NCI-H2227 treated with DMSO at 0.1 percent for 48 hours (cell line): ENCODE results near the gene ABHD12.
"Not testable (repeated sequence)": the region's sequence is repeated elsewhere in the genome, so short reads cannot be mapped to it uniquely, and the experiment has no call there.

ENCODE experiments used
- DNase-seq: peaks from one replicate; lab custom pipeline; 2025; lab: John Stamatoyannopoulos, UW

The ABHD12 gene

DNA sequence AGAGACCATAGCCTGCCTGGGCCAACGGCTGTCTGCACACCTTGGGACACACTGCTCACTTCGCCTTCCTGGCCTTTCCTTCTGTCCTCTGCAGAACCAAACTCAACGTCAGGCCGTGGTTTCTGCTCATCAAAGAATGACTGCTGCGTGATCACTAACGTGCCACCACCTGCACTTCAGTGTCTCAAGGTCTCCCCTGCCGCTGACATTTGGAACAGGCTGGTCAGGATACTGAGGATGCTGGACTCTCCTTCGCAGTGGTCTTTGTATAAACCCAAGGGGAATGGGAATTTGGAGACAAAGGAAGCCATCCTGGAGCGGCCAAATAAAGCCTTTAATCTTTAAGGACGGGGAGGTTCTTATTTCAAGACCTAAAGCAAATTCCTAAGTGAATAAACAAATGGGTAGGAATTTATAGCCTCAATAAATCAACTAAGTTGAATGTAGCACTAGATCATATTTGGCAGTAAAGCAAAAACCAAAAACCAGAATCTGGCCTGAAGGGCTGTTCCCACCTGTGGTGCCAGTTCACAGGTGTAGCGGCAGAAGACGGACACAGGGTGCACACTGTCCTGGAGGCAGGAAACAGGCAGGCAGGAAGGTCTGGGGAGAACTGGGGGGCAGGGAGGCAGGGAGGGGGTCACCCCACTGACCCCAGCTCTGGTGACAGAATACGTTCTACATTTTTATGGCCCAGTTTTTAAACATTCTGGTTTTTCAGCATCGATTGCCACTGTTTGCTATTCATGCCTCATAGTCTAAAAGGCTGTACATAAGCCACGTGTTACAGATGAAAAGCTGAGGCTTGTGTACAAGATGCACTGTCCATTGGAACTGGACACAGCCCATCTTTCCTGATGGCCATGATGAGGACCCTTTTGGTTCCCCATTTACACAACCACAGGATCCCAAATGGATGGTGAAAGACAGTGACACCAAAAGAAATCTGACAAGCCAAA lies 36.6 kb downstream of the ABHD12 start:
- no peak for DNase-seq

DNA sequence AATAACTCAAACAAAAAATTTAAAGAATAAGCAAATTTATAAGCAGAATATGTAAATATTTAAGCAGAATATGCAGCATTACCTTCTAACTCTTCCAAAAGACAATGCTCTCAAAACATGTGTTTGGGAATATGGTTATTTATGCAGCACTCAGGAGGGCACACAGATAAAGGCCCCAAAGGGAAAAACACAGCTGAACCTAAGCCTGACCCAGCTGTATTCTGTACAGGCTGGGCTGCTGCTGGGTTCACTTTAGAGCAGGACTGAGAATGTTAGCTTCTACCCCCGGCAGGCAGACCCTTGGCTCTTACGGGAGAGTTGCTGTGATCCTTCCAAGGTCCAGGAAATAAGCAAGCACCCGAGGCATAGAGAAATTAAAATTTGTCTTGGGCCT lies 37.3 kb downstream of the ABHD12 start:
- DNase-seq, result no peak

DNA sequence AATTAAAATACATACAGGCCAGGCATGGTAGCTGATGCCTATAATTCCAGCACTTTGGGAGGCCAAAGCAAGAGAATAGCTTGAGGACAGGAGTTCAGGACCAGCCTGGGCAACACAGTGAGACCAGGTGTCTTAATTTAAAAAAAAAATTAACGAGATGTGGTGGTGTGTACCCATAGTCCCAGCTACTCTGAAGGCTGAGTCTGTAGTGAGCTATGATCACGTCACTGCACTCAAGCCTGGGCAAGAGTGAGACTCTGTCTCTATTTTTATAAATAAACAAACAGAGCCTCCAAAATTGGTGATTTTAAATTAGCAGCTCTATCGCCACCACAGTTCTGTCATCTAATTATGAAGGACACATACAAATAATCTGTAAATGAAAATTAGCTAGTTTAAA lies 37.9 kb downstream of the ABHD12 start:
- no peak for DNase-seq

DNA sequence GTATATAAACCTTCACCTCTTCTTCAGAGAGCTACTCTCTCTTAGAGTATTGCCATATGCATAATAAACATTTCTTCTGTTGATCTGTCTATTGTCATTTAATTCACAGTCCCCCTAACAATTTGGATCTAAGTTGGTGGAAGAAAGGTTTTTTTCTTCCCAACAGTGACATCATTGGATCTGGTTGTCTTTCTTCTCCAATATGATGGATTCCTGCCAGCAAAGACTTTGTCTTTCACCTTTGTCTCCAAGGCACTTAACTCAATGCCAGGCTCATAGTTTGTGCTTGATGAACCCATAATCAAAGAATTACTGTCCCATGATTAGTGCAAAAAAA lies 39.6 kb downstream of the ABHD12 start:
- DNase-seq, result no peak

DNA sequence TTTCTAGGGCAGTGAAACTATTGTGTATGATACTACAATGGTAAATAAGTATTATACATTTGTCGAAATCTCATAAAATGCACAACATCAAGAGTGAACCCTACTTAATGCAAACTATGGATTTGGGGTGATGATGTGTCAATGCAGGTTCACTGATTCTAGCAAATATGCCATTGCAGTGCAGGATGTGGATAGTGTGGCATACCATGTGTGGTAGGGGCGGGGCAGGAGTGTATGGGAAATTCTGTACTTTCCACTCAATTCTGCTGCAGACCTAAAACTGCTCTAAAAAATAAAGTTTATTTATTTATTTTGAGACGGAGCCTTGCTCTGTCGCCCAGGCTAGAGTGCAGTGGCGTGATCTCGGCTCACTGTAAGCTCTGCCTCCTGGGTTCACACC lies 44.3 kb downstream of the ABHD12 start:
- DNase-seq, result no peak

DNA sequence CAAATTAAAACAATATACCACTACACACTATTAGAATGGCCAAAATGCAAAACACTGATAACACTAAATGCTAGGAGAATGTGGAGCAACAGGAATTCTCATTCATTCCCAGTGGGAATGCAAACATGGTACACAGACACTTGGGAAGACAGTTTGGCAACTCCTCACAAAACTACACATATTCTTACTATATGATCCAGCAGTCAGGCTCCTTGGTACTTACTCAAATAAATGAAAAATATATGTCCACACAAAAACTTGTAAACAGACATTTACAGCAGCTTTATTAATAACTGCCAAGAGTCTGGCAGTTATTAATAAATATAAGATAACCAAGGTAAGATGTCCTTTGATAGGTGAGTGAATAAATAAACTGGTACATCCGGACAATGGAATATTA lies 44.9 kb downstream of the ABHD12 start:
- no peak for DNase-seq

DNA sequence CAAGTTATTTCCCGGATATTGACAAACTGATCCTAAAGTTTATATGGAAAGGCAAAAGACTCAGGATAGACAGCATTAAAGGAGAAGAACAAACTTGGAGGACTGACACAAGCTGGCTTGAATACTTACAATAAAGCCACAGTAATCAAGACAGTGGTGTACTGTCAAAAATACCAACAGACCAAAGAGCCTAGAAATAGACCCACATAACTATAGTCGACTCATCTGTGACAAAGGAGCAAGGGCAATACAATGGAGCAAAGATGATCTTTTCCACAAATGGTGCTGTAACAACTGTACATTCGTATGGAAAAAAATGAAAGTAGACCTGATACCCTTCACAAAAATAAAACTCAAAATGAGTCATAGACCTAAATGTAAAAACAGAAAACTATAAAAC lies 46.0 kb downstream of the ABHD12 start:
- DNase-seq, result no peak

DNA sequence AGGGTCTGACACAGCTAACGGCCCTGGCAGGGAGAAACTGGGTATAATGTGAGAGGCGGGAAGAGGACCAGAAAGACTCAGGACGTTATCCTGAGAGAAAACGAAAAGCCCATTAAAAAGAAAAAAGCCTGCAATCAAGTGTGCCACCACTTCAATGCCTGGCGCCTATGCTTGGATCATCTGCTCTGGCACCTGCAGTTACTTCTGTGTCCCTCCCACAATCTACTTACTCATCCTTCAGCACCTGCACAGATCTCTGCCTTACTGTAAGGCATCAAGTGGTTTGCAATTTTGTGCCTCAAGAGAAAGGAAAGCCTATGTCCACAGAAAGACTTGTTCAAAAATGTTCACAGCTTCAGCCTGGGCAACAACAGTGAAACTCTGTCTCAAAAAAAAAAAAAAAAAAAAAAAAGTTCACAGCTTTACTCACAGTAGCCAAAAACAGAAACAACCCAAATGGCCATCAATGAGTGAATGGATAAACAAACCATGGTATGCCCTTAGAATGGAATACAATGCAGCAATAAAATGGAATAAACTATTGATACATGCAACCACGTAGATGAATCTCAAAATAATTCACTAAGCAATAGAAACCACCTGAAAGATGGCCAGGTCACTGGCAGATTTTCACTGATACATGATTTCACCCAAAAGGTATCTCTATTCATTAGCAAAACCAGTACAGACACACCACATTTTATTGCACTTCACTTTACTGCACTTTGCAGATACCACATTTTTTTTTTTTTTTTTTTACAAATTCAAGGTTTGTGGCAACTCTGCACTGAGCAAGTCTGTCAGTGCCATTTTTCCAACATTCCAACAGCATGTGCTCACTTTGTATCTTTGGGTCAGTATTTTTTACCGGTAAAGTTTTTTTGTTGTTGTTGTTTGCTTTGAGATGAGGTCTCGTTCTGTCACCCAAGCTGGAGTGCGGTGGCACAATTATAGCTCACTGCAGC lies 48.6 kb downstream of the ABHD12 start:
- DNase-seq, result peak; percentile 19

DNA sequence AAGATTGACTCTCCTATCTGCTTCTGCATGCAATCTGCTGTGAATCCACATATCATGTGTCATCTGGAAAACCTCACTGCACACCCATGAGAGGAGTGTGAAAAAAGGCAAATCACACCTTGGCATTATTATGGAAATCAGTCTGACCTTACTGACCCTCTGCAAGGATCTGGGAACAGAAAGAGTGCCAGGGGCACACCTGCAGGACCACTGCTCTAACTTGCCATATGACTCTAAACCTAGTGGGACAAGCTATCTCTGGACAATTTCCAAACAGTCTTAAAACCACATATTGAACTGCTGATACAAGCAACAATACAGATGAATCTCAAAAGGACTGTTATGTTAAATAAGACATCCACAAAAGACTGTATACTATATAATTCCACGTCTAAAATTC lies 50.3 kb downstream of the ABHD12 start:
- no peak for DNase-seq

DNA sequence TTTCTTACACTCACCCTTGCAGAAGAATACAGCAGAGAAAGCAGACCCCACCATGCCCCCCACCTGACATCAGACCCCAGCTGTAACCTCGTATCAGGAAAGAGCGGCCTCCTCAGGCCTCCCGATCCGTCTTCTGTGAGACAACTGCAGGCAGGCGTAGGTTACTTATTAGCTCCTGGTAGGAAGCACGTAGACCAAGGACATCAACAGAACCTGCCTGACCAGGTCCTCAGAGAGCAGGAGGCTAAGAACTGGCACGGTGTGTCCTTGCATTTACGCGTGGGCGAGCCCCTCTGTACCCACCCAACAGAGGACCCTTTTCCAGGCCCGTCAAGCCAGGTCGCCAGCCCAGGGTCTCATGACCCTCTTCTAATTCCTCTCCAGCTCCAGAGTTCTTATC lies 51.0 kb downstream of the ABHD12 start:
- DNase-seq, result no peak

DNA sequence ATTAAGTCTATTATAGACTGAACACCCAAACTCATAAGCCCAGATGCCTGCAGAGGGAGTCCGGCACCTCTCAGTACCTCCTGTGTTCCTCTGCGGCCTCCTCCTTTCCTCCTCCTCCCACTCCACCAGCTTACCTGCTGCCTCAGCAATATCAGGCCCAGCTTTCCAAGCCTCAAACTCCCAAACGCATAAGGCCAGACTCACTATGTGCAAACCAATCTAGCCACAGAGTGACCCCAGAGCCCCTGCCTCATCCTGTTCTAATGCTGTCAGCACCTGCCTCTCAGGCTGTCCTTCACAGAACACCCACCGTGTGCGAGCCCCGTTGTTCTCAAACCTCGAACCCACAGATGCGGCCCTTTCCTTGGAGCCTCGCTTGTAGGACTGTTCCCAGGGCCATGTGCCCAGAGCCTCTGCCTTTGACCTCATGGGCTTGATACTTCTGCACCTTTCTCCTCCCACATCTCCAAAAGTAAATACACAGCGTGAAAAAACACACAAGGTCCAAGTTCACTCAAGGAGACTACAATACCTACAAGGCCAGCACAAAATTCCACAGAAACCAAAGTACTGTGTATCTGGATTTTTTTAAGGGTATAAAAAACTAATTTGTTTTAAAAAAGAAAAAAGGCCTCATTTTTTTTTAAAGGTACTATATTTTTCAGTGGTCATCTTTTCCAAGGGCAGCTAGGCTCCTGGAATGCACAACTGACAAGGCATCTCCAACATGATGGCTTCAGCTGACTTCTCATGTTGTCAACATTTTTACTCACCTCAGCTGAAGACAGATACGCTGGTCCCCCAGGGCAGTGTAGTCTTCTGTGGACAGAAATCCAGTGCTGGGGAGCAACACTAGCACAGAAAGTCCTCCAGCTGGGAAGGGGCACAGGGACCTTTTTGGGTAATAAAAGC lies 52.3 kb downstream of the ABHD12 start:
- no peak for DNase-seq

DNA sequence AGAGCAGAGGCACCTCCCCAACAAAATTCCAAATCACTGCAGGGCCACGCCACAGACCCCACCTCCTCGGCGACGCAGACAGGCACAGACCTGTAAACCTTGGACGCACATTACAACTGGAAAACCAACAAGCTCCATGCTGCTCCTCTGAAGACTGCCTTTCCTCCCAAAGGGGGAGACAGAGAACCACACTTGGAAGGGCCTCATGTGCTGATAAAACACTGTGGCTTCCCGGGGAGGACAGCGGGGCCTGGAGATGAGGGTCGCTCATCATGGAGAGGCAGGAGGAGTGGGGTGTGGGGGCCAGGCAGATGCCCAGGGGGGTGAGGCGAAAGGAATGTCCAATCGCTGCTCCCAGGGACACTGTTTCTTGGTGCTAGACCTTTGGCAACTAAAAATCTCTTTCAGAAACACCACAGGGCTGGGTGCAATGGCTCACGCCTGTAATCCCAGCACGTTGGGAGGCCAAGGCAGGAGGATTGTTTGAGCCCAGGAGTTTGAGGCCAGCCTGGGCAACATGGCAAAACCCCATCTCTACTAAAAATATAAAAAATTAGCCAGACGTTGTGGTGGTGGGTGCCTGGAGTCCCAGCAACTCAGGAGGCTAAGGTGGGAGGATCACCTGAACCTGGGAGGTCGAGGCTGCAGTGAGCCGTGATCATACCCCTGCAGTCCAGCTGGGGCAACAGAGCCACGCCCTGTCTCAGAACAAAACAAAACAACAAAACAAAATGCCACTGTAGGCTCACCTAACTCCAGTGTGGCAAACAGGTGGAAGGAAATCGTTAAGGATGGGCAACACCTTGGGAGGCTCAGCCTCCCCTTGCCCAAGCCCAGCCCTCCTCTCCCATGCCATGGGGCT lies 53.8 kb downstream of the ABHD12 start:
- DNase-seq, result peak; percentile 11

DNA sequence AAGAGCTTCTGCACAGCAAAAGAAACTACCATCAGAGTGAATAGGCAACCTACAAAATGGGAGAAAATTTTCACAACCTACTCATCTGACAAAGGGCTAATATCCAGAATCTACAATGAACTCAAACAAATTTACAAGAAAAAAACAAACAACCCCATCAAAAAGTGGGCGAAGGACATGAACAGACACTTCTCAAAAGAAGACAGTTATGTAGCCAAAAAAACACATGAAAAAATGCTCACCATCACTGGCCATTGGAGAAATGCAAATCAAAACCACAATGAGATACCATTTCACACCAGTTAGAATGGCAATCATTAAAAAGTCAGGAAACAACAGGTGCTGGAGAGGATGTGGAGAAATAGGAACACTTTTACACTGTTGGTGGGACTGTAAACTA lies 55.7 kb downstream of the ABHD12 start:
- not testable (repeated sequence) for DNase-seq

DNA sequence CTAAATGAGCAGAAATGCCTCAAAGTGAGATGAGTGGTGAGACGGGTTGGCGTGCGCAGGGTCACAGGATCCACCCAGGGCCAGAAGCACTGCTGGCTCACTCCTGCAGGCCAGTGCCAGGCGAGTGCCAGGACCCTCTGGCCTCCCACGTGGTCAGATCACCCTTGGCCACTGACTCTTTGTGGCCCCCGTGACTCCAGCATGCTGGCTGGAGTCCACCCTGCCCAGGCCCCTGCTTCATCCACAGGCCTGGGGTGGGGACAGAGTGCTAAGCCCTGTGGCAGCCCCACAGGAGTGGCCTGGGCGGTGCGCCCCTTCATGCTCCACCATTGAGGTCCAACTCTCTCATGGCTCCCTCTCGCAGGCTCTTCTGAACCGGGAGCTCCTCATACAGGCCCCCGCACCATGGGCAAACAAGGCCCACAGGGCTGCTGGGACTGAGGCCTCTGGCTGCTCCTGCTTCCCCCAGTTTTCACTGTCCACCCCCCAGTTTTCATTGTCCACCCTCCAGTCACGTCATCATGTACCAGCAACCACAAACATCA lies 61.6 kb downstream of the ABHD12 start:
- no peak for DNase-seq

DNA sequence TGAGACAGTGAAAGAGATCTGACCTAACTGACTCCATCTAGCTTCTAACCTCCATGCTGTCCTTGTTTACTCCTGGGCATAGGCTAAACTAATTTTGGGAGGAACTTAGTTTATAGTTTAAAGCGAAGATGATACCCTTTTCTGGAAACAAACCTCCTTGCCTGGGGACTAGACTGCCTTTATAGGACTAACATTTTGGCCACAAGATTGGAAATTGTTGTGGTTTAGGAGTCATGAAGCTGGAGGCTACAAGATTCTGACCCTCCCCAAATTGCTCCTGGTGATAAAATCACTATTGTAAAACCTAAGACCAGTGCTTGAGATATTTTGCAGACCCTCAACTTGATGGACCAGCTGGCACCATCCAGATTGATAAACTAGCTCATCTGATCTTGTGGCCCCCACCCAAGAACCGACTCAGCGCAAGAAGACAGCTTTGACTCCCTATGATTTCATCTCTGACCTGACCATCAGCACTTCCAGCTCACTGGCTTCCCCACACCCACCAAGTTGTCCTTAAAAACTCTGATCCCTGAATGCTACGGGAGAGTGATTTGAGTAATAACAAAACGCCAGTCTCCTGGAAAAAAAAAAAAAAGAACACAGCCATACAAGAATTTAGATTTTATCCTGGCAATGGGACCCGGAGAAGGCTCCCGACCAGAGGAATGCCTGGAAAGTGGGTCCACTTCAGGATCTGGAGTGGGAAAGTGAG lies 63.0 kb downstream of the ABHD12 start:
- no peak for DNase-seq

DNA sequence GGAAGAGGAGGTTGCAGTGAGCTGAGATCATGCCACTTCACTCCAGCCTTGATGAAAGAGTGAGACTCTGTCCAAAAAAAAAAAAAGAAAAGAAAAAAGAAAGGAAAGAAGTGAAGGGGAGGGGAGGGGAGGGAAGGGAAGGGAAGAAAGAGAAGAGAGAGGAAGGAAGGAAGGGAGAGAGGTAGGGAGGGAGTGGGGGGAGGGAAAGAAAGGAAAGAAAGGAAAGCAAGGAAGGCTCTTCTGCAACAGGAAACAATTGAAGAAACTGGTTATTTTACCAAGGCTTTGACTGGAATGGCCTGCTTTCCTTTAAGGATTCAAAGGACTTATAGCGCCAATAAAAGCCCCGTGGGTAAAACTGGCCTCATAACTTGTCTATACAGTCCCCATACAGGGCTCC lies 64.6 kb downstream of the ABHD12 start:
- DNase-seq, result no peak

DNA sequence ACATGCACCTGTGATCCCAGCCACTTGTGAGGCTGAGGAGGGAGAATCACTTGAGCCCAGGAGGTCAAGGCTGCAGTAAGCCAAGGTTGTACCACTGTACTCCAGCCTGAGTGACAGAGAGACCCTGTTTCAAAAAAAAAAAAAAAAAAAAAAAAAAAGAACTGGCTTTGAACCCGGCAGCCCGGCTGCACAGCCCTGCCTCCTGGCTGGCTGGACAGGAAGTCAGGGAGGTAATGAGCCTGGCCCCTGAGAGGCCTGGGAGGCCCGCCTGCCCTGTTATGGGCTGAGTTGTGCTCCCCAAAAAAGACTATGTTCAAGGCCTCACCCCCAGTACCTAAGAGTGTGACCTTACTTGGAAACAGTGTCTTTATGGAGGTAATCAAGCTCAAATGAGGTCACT lies 65.6 kb downstream of the ABHD12 start:
- no peak for DNase-seq

DNA sequence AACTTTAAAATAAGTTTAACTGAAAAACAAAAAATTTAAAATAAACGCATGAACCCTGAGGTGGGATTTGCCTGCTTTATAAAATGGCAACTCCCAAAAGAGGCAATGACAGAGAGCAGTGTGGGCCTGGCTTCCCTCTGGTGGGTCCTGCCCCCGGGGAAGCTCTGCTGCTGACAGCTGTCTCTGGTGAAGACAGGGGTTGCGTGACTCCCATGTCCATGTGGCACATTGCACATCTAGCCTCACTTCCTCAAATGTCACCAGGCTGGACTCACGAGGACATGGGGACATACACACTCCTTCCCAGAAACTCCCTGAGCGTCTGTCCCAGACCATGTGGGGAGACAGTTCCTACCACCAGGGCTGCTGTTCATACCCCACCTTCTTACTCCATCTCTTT lies 66.2 kb downstream of the ABHD12 start:
- DNase-seq, result no peak

DNA sequence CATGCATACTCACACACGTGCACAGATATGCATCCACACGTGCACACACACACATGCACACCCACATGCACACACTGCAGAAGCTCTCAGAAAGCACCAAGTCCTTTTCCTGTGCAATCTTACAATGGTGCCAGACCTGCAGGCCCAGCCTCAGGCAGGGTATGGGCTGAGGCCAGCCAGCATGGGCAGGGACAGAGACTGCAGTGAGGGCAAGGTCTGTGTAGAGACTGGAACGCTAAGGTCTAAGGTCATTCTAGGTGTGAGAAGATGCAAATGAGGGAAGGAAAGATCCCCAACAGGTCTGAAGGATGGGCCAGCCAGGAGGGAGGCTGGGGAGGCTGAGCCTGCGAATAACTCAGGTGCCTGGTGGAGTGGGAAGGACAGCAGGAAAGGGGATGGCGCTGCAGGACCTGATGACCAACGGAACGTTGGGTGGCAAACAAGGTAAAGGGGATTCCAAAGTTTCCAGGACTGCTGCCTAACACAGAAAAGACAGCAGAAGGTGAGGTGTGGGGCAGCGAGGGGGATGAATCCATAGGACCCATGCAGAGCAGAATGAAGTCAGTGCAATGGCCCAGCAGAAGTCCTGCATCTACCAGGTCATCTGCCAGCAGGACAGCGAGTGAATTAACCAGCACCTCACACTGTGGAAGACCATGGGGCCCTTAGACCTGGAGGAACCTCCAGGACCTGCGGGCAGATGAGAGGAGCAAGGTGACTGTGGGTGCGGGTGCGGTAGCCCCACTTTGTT lies 67.0 kb downstream of the ABHD12 start:
- no peak for DNase-seq
